ENCODE results near the gene ITPRIP.

Gene ITPRIP

GRCh38 chr10:104334965-104335650 lies 3.2 kb downstream of the ITPRIP start:
- TF ChIP-seq CTCF (IDR thresholded peaks at IDR 0.05): no peak
- Histone ChIP-seq H3K27ac (peak overlapping the region; percentile 99 to 100), H3K4me3 (peak overlapping the region; percentile 97)
- peak; percentile 69 for DNase-seq (ENCODE audit: low spot score)

- Histone ChIP-seq H3K27ac (peak overlapping the region in 1 of 2 donors; percentile 100), H3K4me3 (peak overlapping the region; percentile 23)
- no peak for TF ChIP-seq CTCF (IDR thresholded peaks at IDR 0.05)
- peak; percentile 57 for DNase-seq (ENCODE audit: low spot score)
Observed at GRCh38 chr10:104334561-104334960, 3.7 kb downstream of the ITPRIP start.

GRCh38 chr10:104333728-104334373 lies 4.4 kb downstream of the ITPRIP start:
- TF ChIP-seq CTCF (IDR thresholded peaks at IDR 0.05): no peak
- peak overlapping the region; percentile 40 for H3K4me3 ChIP-seq
- DNase-seq (ENCODE audit: low spot score): peak; percentile 56
- H3K27ac ChIP-seq: peak overlapping the region; percentile 54 to 90

GRCh38 chr10:104333032-104333727 lies 5.1 kb downstream of the ITPRIP start:
- no peak for TF ChIP-seq CTCF (IDR thresholded peaks at IDR 0.05)
- Histone ChIP-seq H3K4me3 (peak overlapping the region; percentile 40), H3K27ac (peak overlapping the region; percentile 54 to 90)
- DNase-seq (ENCODE audit: low spot score): peak; percentile 63

- TF ChIP-seq CTCF (IDR thresholded peaks at IDR 0.05): no peak
- peak overlapping the region; percentile 31 for H3K4me3 ChIP-seq
- DNase-seq (ENCODE audit: low spot score): peak; percentile 65
- peak overlapping the region; percentile 77 to 90 for H3K27ac ChIP-seq
Observed at GRCh38 chr10:104332243-104333031, 5.8 kb downstream of the ITPRIP start.

- TF ChIP-seq CTCF (IDR thresholded peaks at IDR 0.05): no peak
- DNase-seq (ENCODE audit: low spot score): peak; percentile 76
- Histone ChIP-seq H3K27ac (peak overlapping the region; percentile 77 to 90), H3K4me3 (peak overlapping the region; percentile 46)
Observed at GRCh38 chr10:104331208-104331838, 6.9 kb downstream of the ITPRIP start.
